ENCODE measurements around the gene ITIH3.

The ITIH3 gene

GRCh38 chr3:52779837-52780585 lies 14.6 kb upstream of the ITIH3 start:
- DNase-seq (ENCODE audit: low read depth) = no peak

DNA sequence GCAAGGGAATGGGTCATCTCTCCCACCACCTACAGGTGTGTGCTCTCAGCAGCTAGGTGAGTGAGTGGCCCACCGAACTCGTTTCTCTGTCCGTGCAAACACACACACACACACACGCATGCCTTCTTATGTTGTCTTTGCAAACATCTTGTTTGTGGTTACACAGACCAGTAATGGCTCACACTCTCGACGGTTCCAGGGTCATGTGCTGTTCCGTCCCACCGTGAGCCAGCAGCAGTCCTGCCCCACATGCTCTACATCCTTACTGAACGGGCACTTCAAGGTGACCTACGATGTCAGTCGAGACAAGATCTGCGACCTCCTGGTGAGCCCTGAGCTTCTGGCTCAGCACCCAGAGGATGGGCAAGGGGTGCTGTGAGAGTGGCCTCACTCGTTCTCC lies 12.9 kb upstream of the ITIH3 start:
- no peak for DNase-seq (ENCODE audit: low read depth)

DNA sequence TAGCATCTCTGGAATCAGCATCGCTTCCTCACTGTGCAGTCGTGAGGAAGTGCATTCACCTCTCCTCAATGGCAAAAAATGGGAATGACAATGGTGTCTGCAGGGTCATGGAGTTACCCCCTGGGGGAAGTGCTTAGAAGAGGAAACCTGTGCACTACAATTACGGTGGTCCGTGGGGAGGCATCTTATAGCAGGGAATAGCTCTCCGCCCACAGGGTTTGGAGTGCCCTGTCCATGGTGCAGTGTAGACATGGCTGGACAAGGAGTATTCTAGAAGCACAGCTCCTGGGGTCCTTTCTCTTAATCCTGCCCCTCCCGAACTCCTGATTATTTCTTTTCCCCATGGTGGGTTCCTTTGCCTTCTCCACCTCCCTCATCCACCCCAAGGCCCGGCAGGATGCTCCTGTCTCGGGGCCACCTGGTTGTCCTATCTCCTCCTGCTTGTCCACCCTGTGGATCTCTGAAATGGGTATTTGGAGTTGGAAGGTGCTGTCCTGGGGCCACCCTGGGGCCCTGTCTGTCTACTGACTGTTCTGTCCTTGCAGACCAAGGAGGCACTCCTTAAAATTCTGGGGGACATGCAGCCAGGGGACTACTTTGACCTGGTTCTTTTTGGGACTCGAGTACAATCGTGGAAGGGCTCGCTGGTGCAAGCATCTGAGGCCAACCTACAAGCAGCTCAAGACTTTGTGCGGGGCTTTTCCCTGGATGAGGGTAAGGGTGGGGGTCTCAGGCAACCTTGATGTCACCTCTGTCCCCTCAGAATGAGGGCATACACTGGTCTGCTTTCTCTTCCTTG lies 12.0 kb upstream of the ITIH3 start:
- DNase-seq (ENCODE audit: low read depth) = no peak

GRCh38 chr3:52783211-52783555 lies 11.4 kb upstream of the ITIH3 start:
- no peak for DNase-seq (ENCODE audit: low read depth)

- no peak for DNase-seq (ENCODE audit: low read depth)
Measured at GRCh38 chr3:52784021-52784621, 10.5 kb upstream of the ITIH3 start.

DNA sequence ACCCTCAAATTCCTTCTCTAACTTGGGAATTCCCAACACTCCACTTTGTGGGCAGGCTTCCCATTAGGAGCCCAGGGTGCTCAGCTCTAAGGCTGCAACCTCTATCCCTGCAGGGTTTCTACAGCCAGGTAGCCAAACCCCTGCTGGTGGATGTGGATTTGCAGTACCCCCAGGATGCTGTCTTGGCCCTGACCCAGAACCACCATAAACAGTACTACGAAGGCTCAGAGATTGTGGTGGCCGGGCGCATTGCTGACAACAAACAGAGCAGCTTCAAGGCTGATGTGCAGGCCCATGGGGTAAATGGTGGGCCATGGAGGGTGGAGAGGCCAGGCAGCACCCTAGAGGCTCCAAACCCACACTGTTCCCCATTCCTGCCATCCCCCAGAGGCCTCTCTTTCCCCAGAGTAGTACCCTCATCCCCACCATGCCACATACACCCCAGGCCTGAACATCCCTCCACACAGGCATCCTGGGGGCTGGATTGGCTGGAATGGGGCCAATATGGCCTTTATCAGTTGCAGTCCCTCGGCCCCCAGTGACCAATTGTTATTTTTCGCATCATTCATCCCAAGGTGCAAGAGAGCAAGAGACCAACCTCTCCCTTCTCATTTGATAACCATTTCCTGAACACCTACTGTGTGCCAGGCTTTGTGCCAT lies 9.5 kb upstream of the ITIH3 start:
- DNase-seq (ENCODE audit: low read depth) = no peak

- DNase-seq (ENCODE audit: low read depth) = no peak
Measured at GRCh38 chr3:52786330-52787215, 8.0 kb upstream of the ITIH3 start.

- no peak for DNase-seq (ENCODE audit: low read depth)
Measured at GRCh38 chr3:52787246-52787645, 7.3 kb upstream of the ITIH3 start.

- no peak for DNase-seq (ENCODE audit: low read depth)
Measured at GRCh38 chr3:52787672-52788625, 6.6 kb upstream of the ITIH3 start.

- DNase-seq (ENCODE audit: low read depth) = no peak
Measured at GRCh38 chr3:52788890-52789745, 5.5 kb upstream of the ITIH3 start.

DNA sequence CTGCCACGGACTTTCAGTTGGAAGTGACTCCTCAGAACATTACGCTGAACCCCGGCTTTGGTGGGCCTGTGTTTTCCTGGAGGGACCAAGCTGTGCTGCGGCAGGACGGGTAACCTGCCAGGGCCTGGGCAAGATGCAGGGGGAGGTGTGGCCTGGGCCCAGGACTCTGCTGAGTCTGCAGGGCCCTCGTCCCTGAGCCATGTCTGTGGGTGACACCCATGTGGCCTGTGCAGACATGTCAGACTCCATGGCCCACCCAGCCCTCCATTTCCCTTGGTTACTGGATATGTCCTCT lies 4.9 kb upstream of the ITIH3 start:
- no peak for DNase-seq (ENCODE audit: low read depth)

DNA sequence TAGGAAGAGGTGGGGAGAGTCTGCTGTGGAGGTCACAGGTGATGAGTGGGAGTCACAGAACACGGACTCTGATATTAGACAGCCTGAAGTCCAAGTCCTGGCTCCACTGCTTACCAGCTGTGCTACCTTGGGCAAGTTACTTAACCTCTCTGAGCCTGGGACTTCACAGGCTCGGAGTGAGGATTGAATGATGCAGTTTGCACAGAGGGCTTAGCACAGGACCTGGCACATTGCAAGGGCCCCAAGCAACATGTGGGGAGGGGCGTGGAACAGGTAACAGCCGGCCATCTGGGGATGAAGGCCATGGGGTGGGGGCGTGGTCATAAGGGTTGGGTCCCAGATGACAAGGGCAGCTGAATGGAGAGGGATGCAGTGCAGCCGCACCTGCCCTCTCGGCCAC lies 4.3 kb upstream of the ITIH3 start:
- DNase-seq (ENCODE audit: low read depth) = no peak

DNA sequence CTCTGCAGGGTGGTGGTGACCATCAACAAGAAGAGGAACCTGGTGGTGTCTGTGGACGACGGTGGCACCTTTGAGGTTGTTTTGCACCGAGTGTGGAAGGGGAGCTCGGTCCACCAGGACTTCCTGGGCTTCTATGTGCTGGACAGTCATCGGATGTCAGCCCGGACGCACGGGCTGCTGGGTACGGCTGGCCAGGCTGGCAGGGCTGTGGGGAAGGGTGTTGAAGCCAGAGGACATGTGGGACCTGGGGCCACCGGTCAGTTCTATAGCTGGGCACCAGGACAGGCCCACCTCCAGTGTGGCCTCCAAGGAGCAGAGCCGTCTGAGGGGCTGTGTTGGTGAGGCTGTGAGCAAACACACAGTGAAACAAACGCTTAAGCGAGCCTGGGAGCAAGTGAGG lies 3.9 kb upstream of the ITIH3 start:
- DNase-seq (ENCODE audit: low read depth) = no peak

DNA sequence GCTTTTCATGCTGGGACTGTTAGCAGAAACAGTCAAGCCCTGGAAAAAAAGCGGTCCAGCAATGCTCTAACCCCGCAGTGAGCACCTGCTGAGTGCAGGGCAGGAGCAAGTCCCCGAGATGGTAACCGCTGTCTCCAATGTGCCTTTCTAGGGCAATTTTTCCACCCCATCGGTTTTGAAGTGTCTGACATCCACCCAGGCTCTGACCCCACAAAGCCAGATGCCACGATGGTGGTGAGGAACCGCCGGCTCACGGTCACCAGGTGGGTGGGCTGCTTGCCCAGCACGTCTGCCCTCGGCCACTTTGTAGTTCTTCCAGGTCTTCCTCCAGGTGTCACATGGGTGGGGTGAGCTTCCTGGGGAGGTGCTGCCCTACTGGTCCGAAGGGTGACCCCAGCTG lies 3.2 kb upstream of the ITIH3 start:
- DNase-seq (ENCODE audit: low read depth) = no peak

- no peak for DNase-seq (ENCODE audit: low read depth)
Measured at GRCh38 chr3:52791928-52792327, 2.7 kb upstream of the ITIH3 start.

DNA sequence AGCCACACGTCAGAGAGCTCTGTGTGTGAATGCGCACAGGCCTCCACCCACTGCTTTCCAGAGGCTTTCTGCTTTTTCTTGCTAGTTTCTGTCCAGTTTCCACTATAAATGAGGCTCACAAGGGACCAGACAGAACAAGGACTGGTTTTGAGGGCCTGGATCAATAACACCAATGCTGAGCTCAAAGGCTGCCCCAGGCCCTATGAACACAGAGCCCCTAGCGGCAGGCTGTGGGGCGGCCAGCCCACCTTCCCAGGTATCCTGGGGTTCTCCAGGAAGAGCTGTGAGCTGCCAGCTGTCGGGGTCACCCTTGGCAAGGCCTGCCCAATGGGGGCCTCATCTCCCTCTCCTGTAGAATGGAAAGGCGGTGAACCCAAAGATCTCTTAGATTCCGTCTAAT lies 2.2 kb upstream of the ITIH3 start:
- no peak for DNase-seq (ENCODE audit: low read depth)

DNA sequence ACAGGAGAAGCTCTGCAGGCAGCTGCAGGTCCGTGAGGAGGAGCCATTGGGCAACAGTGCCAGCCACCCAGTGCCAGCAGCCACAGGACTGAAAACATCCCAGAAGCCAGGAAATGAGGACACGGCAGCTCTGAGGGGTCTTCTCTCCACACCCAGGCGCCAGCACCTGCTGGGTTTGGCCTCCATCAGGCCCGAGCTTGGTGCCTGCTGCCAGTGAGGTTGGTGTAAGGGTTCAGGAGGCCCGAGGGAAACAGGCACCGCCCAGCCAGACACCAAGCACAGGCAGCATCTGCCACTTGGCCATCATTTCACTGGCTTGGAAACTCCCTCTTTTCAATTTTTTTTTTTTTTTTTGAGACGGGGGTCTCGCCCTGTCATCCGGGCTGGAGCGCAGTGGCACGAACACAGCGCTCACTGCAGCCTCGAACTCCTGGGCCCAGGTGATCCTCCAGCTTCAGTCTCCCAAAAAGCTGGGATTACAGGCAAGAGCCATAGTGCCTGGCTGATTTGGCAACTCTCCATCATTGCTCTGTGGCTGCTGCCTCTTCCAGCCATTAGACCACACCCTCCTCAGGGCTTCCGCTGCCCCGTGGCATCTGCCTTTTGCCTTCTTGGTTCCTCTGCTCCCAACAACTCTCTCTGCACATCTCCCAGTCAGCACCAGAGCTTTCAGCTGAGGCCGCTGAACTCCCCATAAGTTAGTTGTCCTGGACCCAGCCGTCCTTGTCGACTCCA lies 1.5 kb upstream of the ITIH3 start:
- DNase-seq (ENCODE audit: low read depth) = peak; percentile 8

DNA sequence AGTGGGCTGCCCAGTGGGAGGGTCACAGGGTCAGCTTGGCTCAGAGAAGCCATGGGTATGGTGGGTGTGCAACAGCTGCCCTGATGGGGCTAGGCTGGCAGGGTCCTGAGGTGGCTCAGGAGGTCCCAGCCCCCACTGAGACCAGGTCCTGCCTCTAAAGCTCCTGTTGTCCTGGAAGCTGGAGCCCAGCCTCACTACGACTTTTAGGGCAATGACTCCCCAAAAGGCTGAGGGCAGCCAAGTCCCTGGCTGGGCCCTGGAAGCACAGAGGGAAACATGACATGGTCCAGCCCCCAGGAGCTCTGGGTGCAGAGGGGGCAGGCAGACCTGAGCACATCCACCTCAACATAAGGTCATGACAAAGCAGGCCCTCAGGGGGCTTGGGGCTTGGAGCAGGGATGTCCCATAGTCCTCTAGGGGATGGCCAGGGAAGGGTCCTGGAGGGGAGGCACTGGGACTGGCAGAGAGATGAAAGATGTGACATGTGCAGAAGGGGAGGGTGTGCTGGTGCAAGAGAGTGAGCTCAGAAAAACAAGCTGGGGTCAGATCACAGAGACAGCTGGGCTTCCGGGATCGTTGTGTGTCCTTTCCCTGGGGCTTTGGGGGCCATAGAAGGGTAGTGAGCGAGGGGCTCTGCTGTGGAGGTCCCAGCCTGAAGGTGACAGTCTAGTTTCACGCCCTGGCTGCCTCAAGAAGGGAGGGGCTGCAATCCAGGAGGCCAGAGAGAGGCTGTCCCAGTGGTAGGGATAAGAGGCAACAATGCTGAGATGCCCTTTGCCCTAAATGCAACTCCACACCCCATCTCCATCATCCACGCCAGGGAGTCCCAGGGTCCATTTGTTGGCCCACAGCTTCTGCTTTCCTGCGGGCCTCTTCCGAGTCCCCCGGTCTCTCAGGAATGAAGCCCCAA lies 639 bp upstream of the ITIH3 start:
- no peak for DNase-seq (ENCODE audit: low read depth)

Data from iris pigment epithelial cell (primary cell).